ENCODE measurements around the gene ALKBH8.

DNA sequence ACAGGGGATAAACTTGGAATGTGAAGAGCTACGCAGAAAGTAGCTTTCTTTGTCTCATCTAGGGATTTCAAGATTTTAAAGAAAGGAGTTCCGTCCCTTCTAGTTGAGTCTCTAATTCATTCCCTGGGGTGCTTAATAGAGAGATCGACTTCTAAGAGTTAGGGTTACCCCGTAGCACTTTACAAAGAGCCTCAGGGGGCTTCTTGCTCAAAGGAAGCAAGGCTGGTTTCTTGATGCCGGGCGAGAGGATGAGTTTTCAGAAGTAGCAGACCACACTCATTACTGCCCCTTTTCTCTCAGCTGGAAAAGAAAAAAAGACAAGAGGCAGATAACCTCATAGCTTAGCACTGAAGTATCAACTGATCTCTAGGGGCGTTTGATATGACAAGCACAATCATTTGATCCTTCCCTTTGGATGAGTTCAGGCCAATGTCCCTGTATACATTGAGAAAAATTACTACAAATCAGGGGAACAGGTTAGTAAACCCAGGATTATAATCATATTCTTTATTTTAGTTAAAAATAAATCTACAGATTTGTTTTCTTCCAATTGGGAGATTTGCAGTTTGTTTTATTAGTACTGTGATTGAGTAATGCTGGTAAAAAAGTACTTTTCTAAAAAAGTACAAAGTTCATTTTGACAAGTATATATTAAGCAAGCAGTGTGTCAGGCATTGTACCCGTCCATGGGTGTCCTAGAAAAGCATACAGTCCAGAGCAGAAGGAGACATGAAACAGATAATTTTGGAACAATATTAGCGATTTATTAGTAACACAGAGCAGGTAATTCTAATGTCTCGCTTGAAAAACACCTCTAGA lies 44.1 kb upstream of the ALKBH8 start:
- TF ChIP-seq ISL1 (CRISPR knock-in tag; IDR thresholded peaks at IDR 0.05) = no peak
- TF ChIP-seq GLIS3 (CRISPR knock-in tag; IDR thresholded peaks at IDR 0.05) = no peak
- TF ChIP-seq CSDC2 (CRISPR knock-in tag; IDR thresholded peaks at IDR 0.05) = no peak
- TF ChIP-seq, protein P1, sequence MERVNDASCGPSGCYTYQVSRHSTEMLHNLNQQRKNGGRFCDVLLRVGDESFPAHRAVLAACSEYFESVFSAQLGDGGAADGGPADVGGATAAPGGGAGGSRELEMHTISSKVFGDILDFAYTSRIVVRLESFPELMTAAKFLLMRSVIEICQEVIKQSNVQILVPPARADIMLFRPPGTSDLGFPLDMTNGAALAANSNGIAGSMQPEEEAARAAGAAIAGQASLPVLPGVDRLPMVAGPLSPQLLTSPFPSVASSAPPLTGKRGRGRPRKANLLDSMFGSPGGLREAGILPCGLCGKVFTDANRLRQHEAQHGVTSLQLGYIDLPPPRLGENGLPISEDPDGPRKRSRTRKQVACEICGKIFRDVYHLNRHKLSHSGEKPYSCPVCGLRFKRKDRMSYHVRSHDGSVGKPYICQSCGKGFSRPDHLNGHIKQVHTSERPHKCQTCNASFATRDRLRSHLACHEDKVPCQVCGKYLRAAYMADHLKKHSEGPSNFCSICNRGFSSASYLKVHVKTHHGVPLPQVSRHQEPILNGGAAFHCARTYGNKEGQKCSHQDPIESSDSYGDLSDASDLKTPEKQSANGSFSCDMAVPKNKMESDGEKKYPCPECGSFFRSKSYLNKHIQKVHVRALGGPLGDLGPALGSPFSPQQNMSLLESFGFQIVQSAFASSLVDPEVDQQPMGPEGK (CRISPR knock-in tag; IDR thresholded peaks at IDR 0.05; ENCODE audit: borderline replicate concordance) = no peak
- no peak for TF ChIP-seq ZC3H10 (CRISPR knock-in tag; IDR thresholded peaks at IDR 0.05)
- no peak for TF ChIP-seq ZFP30 (CRISPR knock-in tag; IDR thresholded peaks at IDR 0.05)
- no peak for TF ChIP-seq RARB (CRISPR knock-in tag; IDR thresholded peaks at IDR 0.05)
- no peak for TF ChIP-seq TCF4 (CRISPR knock-in tag; IDR thresholded peaks at IDR 0.05; ENCODE audit: borderline replicate concordance)
- TF ChIP-seq ZNF70 (CRISPR knock-in tag; IDR thresholded peaks at IDR 0.05) = no peak
- TF ChIP-seq, protein P2, sequence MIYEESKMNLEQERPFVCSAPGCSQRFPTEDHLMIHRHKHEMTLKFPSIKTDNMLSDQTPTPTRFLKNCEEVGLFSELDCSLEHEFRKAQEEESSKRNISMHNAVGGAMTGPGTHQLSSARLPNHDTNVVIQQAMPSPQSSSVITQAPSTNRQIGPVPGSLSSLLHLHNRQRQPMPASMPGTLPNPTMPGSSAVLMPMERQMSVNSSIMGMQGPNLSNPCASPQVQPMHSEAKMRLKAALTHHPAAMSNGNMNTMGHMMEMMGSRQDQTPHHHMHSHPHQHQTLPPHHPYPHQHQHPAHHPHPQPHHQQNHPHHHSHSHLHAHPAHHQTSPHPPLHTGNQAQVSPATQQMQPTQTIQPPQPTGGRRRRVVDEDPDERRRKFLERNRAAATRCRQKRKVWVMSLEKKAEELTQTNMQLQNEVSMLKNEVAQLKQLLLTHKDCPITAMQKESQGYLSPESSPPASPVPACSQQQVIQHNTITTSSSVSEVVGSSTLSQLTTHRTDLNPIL (CRISPR knock-in tag; IDR thresholded peaks at IDR 0.05; ENCODE audit: low read depth) = no peak
- no peak for TF ChIP-seq ZFP3 (CRISPR knock-in tag; IDR thresholded peaks at IDR 0.05)
- TF ChIP-seq, protein P3, sequence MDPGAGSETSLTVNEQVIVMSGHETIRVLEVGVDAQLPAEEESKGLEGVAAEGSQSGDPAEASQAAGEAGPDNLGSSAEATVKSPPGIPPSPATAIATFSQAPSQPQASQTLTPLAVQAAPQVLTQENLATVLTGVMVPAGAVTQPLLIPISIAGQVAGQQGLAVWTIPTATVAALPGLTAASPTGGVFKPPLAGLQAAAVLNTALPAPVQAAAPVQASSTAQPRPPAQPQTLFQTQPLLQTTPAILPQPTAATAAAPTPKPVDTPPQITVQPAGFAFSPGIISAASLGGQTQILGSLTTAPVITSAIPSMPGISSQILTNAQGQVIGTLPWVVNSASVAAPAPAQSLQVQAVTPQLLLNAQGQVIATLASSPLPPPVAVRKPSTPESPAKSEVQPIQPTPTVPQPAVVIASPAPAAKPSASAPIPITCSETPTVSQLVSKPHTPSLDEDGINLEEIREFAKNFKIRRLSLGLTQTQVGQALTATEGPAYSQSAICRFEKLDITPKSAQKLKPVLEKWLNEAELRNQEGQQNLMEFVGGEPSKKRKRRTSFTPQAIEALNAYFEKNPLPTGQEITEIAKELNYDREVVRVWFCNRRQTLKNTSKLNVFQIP (CRISPR knock-in tag; IDR thresholded peaks at IDR 0.05; ENCODE audit: borderline replicate concordance, low read depth) = no peak
